ENCODE data around the gene TXNDC2. TPM values are rescaled to one million over a fixed set of nuclear protein-coding genes. Genes with fewer than 3 reads are reported as not detected.

TXNDC2 gene
- total and polyA plus RNA-seq, 2 donors (not counting 1 experiment from before 2014, with no cell fraction given), result 0.15 TPM; not detected in 1

GRCh38 chr18:9928646-9929259, 43.0 kb downstream of the TXNDC2 start:
- no peak overlapping the region for H3K4me3 ChIP-seq (replicated peaks in 1 of 4; ENCODE audit: control extremely low read depth in 1 of 4, insufficient read depth in 1 of 4, low read depth in 3 of 4, low read length in 4 of 4)
- H4K20me1 ChIP-seq (ENCODE audit: control insufficient read depth, extremely low read depth, insufficient read depth, low read length), result peaks cover 13% of the 10 kb centered on the region
- H3K27me3 ChIP-seq (ENCODE audit: control insufficient read depth, insufficient read depth, low read length), result no peaks in the 10 kb centered on the region
- H3K9ac ChIP-seq (ENCODE audit: insufficient read depth, low read length), result no peak overlapping the region
- TF ChIP-seq CTCF (conservative IDR thresholded peaks at IDR 0.05 in 1 of 2, IDR thresholded peaks at IDR 0.05 in 1 of 2; ENCODE audit: low read depth in 1 of 2, low read length in 2 of 2), result no peak
- H3K4me2 ChIP-seq (ENCODE audit: extremely low read depth, insufficient read depth, low read length), result no peak overlapping the region
- no peak for DNase-seq (ENCODE audit: low read depth in 2 of 2)
- no peak overlapping the region for H3K27ac ChIP-seq (ENCODE audit: insufficient read depth, low read length)
- peaks cover 7% of the 10 kb centered on the region for H3K4me1 ChIP-seq (ENCODE audit: control insufficient read depth, extremely low read depth, insufficient read depth, low read length)
- H3K9me3 ChIP-seq (ENCODE audit: control insufficient read depth, insufficient read depth, low read depth, low read length), result no peaks in the 10 kb centered on the region
- H3K79me2 ChIP-seq (ENCODE audit: control insufficient read depth, insufficient read depth, low read length), result peaks cover 98% of the 10 kb centered on the region
- H3K36me3 ChIP-seq (ENCODE audit: control insufficient read depth, insufficient read depth, low read length), result no peaks in the 10 kb centered on the region
- no peak overlapping the region for H2AFZ ChIP-seq (ENCODE audit: low read length)

- Histone ChIP-seq H2AFZ (ENCODE audit: low read length) (no peak overlapping the region), H3K4me3 (replicated peaks in 1 of 4; ENCODE audit: control extremely low read depth in 1 of 4, insufficient read depth in 1 of 4, low read depth in 3 of 4, low read length in 4 of 4) (no peak overlapping the region), H3K27me3 (ENCODE audit: control insufficient read depth, insufficient read depth, low read length) (no peaks in the 10 kb centered on the region), H3K9ac (ENCODE audit: insufficient read depth, low read length) (no peak overlapping the region), H3K36me3 (ENCODE audit: control insufficient read depth, insufficient read depth, low read length) (no peaks in the 10 kb centered on the region), H3K4me2 (ENCODE audit: extremely low read depth, insufficient read depth, low read length) (no peak overlapping the region), H4K20me1 (ENCODE audit: control insufficient read depth, extremely low read depth, insufficient read depth, low read length) (peaks cover 11% of the 10 kb centered on the region), H3K4me1 (ENCODE audit: control insufficient read depth, extremely low read depth, insufficient read depth, low read length) (peaks cover 4% of the 10 kb centered on the region), H3K79me2 (ENCODE audit: control insufficient read depth, insufficient read depth, low read length) (peaks cover 93% of the 10 kb centered on the region), H3K27ac (ENCODE audit: insufficient read depth, low read length) (no peak overlapping the region), H3K9me3 (ENCODE audit: control insufficient read depth, insufficient read depth, low read depth, low read length) (no peaks in the 10 kb centered on the region)
- DNase-seq (ENCODE audit: low read depth in 2 of 2), result no peak
- TF ChIP-seq CTCF (conservative IDR thresholded peaks at IDR 0.05 in 1 of 2, IDR thresholded peaks at IDR 0.05 in 1 of 2; ENCODE audit: low read depth in 1 of 2, low read length in 2 of 2) (no peak), EZH2 (IDR thresholded peaks at IDR 0.05; ENCODE audit: low read length, missing control alignments) (no peak)
Measured at GRCh38 chr18:9930299-9930884, 44.6 kb downstream of the TXNDC2 start.

- H3K9me3 ChIP-seq (ENCODE audit: control insufficient read depth, insufficient read depth, low read depth, low read length), result no peaks in the 10 kb centered on the region
- H3K79me2 ChIP-seq (ENCODE audit: control insufficient read depth, insufficient read depth, low read length), result peaks cover 86% of the 10 kb centered on the region
- H3K36me3 ChIP-seq (ENCODE audit: control insufficient read depth, insufficient read depth, low read length), result no peaks in the 10 kb centered on the region
- TF ChIP-seq CTCF (conservative IDR thresholded peaks at IDR 0.05 in 1 of 2, IDR thresholded peaks at IDR 0.05 in 1 of 2; ENCODE audit: low read depth in 1 of 2, low read length in 2 of 2), result no peak
- TF ChIP-seq EZH2 (IDR thresholded peaks at IDR 0.05; ENCODE audit: low read length, missing control alignments), result no peak
- H3K27me3 ChIP-seq (ENCODE audit: control insufficient read depth, insufficient read depth, low read length), result no peaks in the 10 kb centered on the region
- no peak overlapping the region for H3K9ac ChIP-seq (ENCODE audit: insufficient read depth, low read length)
- peaks cover 11% of the 10 kb centered on the region for H4K20me1 ChIP-seq (ENCODE audit: control insufficient read depth, extremely low read depth, insufficient read depth, low read length)
- H3K4me1 ChIP-seq (ENCODE audit: control insufficient read depth, extremely low read depth, insufficient read depth, low read length), result peaks cover 4% of the 10 kb centered on the region
- no peak overlapping the region for H3K27ac ChIP-seq (ENCODE audit: insufficient read depth, low read length)
- H3K4me2 ChIP-seq (ENCODE audit: extremely low read depth, insufficient read depth, low read length), result no peak overlapping the region
- H3K4me3 ChIP-seq (replicated peaks in 1 of 4; ENCODE audit: control extremely low read depth in 1 of 4, insufficient read depth in 1 of 4, low read depth in 3 of 4, low read length in 4 of 4), result no peak overlapping the region
- H2AFZ ChIP-seq (ENCODE audit: low read length), result no peak overlapping the region
- DNase-seq (ENCODE audit: low read depth in 2 of 2), result no peak
Measured at GRCh38 chr18:9931146-9931545, 45.4 kb downstream of the TXNDC2 start.
